OCI-LY7 (cell line): ENCODE measurements around the gene TEDC1. TPM values are rescaled to one million over a fixed set of nuclear protein-coding genes. Genes with fewer than 3 reads are reported as not detected.

Experiments
- BruUV-seq: library from RNA; stranded (reverse); fragments of 400-500 nt; replicated peaks from 2 replicates; lab custom pipeline; 2021; lab: Mats Ljungman, UMichigan
- CTCF ChIA-PET: fragments of 300-600 bp; sonication (Branson Sonifier 250); formaldehyde crosslinking; loops from one replicate; lab custom pipeline; 2022; ENCODE audit warnings: antibody characterized with exemption; ENCODE audit not compliant: unreplicated experiment; lab: Charles Lee
- POLR2A ChIA-PET: fragments of 300-600 bp; sonication (Branson Sonifier 250); formaldehyde crosslinking; loops from one replicate; lab custom pipeline; 2022; ENCODE audit warnings: antibody characterized with exemption; lab: Charles Lee
- DNase-seq: peaks from one replicate; pipeline ENCODE4 v3.0.0-alpha.2; 2015; ENCODE audit warnings: low spot score
- H2AFZ ChIP-seq: fragments of 200-600 bp; sonication (generic), shearing (Covaris generic); 2 replicates; pipeline ENCODE4 v1.6.1; 2014; ENCODE audit warnings: mild to moderate bottlenecking, antibody characterized with exemption, low read length, moderate library complexity
- H3K27ac ChIP-seq: fragments of 200-600 bp; sonication (generic); 2 replicates; pipeline ENCODE4 v1.5.1; 2014; ENCODE audit warnings: mixed run types, low read depth, mild to moderate bottlenecking, moderate library complexity, low read length, inconsistent platforms; ENCODE audit not compliant: poor library complexity, severe bottlenecking
- H3K36me3 ChIP-seq: fragments of 200-600 bp; sonication (generic); 2 replicates; pipeline ENCODE4 v1.6.1; 2014; ENCODE audit warnings: mild to moderate bottlenecking, antibody characterized with exemption, low read length, moderate library complexity, mixed read lengths; ENCODE audit not compliant: insufficient read depth
- H3K4me1 ChIP-seq: fragments of 200-600 bp; sonication (generic); 2 replicates; pipeline ENCODE4 v1.5.1; 2014; ENCODE audit warnings: mild to moderate bottlenecking, low read length; ENCODE audit not compliant: insufficient read depth, poor library complexity, severe bottlenecking
- H3K4me2 ChIP-seq: fragments of 200-600 bp; sonication (generic); 2 replicates; pipeline ENCODE4 v1.6.1; 2014; ENCODE audit warnings: mild to moderate bottlenecking, low read length
- H3K4me3 ChIP-seq: fragments of 200-600 bp; sonication (generic); 2 replicates; pipeline ENCODE4 v1.5.1; 2014; ENCODE audit warnings: mild to moderate bottlenecking, low read depth, low read length; ENCODE audit not compliant: poor library complexity, severe bottlenecking
- H3K79me2 ChIP-seq: fragments of 200-600 bp; sonication (generic); 2 replicates; pipeline ENCODE4 v1.6.1; 2016; ENCODE audit warnings: low read depth, mild to moderate bottlenecking, low read length, moderate library complexity, mixed read lengths; ENCODE audit not compliant: insufficient read depth
- H3K9me2 ChIP-seq: fragments of 200-600 bp; sonication (generic); 2 replicates; pipeline ENCODE4 v1.6.1; 2016; ENCODE audit warnings: mild to moderate bottlenecking, low read length, mixed read lengths; ENCODE audit not compliant: insufficient read depth
- H3K9me3 ChIP-seq: fragments of 200-600 bp; sonication (generic); 2 replicates; pipeline ENCODE4 v1.6.1; 2014; ENCODE audit warnings: mild to moderate bottlenecking, mixed run types, low read length, mixed read lengths
- H4K20me1 ChIP-seq: fragments of 200-600 bp; sonication (generic); 2 replicates; pipeline ENCODE4 v1.6.1; 2014; ENCODE audit warnings: mild to moderate bottlenecking, antibody characterized with exemption, low read length, moderate library complexity, mixed read lengths; ENCODE audit not compliant: insufficient read depth
- EZH2phosphoT487 ChIP-seq: fragments of 200-600 bp; sonication (generic); IDR thresholded peaks from 2 replicates; pipeline ENCODE4 v1.6.1; 2018; ENCODE audit warnings: low read depth, borderline replicate concordance, mild to moderate bottlenecking, mixed run types, antibody characterized with exemption, low read length, moderate library complexity, mixed read lengths
- intact Hi-C: fragments of 100-400 bp; cut with micrococcal nuclease; formaldehyde crosslinking; loops from one replicate; pipeline ENCODE4 v1.10.0; 2022; ENCODE audit not compliant: unreplicated experiment
- total RNA-seq, 2 experiments: library from RNA; depleted of rRNA in 1 of 2; stranded (reverse); fragments of >200 nt in 1 of 2; shearing (Covaris generic) in 1 of 2; gene quantifications; 2 replicates each; pipeline ENCODE4 v1.2.3, GENCODE V29; 2014 to 2022
- TF ChIP-seq, protein P1 (sequence below): fragments of 200-600 bp; sonication (generic); conservative IDR thresholded peaks from 2 replicates; pipeline ENCODE4 v1.5.1; 2014; ENCODE audit warnings: mild to moderate bottlenecking, antibody characterized with exemption, low read length, moderate library complexity, mixed read lengths

TEDC1 gene
- total RNA-seq, 2 experiments from 2014 or later: 53.2 to 55.8 TPM

DNA sequence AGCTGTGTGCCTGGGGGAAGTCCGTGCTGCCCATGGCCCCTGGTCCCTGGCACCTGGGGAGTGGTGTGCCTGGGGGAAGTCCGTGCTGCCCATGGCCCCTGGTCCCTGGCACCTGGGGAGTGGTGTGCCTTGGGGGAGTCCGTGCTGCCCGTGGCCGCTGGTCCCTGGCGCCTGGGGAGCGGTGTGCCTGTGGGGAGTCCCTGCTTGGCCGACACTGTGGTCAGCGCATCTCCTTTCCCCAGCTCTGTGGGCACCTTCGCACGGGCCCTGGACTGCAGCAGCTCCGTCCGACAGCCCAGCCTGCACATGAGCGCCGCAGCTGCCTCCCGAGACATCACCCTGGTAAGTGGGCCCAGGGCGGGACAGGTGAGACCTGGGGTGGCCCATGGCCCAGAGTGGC lies 30.9 kb upstream of the TEDC1 start:
- TF ChIP-seq, protein P1, sequence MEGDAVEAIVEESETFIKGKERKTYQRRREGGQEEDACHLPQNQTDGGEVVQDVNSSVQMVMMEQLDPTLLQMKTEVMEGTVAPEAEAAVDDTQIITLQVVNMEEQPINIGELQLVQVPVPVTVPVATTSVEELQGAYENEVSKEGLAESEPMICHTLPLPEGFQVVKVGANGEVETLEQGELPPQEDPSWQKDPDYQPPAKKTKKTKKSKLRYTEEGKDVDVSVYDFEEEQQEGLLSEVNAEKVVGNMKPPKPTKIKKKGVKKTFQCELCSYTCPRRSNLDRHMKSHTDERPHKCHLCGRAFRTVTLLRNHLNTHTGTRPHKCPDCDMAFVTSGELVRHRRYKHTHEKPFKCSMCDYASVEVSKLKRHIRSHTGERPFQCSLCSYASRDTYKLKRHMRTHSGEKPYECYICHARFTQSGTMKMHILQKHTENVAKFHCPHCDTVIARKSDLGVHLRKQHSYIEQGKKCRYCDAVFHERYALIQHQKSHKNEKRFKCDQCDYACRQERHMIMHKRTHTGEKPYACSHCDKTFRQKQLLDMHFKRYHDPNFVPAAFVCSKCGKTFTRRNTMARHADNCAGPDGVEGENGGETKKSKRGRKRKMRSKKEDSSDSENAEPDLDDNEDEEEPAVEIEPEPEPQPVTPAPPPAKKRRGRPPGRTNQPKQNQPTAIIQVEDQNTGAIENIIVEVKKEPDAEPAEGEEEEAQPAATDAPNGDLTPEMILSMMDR: no peak
- TF ChIP-seq EZH2phosphoT487: no peak
- intact Hi-C loops: no loop called here
- Histone ChIP-seq H3K9me3 (no peaks in the 10 kb centered on the region), H3K4me1 (no peaks in the 10 kb centered on the region), H3K27ac (no peak overlapping the region), H3K79me2 (no peaks in the 10 kb centered on the region), H4K20me1 (no peaks in the 10 kb centered on the region), H3K4me2 (no peak overlapping the region), H3K36me3 (peaks cover 61% of the 10 kb centered on the region), H3K4me3 (no peak overlapping the region), H3K9me2 (no peaks in the 10 kb centered on the region), H2AFZ (no peak overlapping the region)
- DNase-seq: no peak
- no TSS peak for BruUV-seq
- ChIA-PET CTCF (no interaction called here), POLR2A (no interaction called here)

DNA sequence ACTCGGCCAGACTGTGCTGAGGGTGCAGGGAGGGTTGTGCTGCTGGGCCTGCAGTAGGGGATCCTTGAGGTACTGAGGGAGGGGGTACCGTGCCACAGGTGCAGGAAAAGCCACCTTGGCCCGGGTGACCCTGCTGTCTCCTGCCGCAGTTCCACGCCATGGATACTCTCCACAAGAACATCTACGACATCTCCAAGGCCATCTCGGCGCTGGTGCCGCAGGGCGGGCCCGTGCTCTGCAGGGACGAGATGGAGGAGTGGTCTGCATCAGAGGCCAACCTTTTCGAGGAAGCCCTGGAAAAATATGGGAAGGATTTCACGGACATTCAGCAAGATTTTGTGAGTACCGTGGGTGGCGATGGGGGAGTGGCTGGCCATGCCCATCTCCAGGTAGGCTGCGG lies 30.4 kb upstream of the TEDC1 start:
- BruUV-seq: no TSS peak
- no peaks in the 10 kb centered on the region for H3K4me1 ChIP-seq
- H3K4me2 ChIP-seq: no peak overlapping the region
- TF ChIP-seq, protein P1: no peak
- H3K27ac ChIP-seq: no peak overlapping the region
- H3K4me3 ChIP-seq: no peak overlapping the region
- intact Hi-C loops: no loop called here
- no peak for DNase-seq
- no peaks in the 10 kb centered on the region for H3K79me2 ChIP-seq
- no peak overlapping the region for H2AFZ ChIP-seq
- no peaks in the 10 kb centered on the region for H3K9me2 ChIP-seq
- CTCF ChIA-PET: no interaction called here
- no peaks in the 10 kb centered on the region for H4K20me1 ChIP-seq
- H3K9me3 ChIP-seq: no peaks in the 10 kb centered on the region
- peaks cover 61% of the 10 kb centered on the region for H3K36me3 ChIP-seq
- POLR2A ChIA-PET: no interaction called here

DNA sequence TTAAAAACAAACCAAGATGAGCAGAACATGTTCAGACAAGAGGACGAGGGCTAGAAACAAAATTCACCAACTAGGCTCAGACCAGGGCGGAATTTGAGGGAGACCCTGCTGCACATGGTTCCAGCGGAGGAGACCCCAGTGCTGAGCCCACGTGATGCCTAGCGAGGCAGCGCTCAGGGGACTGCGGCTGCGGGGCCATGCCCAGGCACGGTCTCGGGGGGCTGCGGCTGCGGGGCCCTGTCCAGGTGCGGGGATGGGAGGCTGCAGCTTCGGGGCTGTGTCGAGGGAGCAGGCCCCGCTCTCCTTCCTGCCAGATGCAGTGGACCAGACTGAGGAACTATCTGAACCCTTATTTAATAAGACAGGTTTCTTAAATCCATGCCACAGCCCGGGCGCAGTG lies 29.1 kb upstream of the TEDC1 start:
- Histone ChIP-seq H4K20me1 (no peaks in the 10 kb centered on the region), H3K36me3 (peaks cover 57% of the 10 kb centered on the region), H2AFZ (no peak overlapping the region), H3K27ac (no peak overlapping the region), H3K4me2 (no peak overlapping the region), H3K79me2 (no peaks in the 10 kb centered on the region), H3K4me1 (no peaks in the 10 kb centered on the region), H3K9me2 (no peaks in the 10 kb centered on the region), H3K9me3 (no peaks in the 10 kb centered on the region), H3K4me3 (no peak overlapping the region)
- CTCF ChIA-PET: no interaction called here
- no peak for TF ChIP-seq EZH2phosphoT487
- TF ChIP-seq, protein P1: no peak
- POLR2A ChIA-PET: no interaction called here
- no peak for DNase-seq
- intact Hi-C loops: no loop called here
- no TSS peak for BruUV-seq
